Measurements from ENCODE around the gene METRN.

DNA sequence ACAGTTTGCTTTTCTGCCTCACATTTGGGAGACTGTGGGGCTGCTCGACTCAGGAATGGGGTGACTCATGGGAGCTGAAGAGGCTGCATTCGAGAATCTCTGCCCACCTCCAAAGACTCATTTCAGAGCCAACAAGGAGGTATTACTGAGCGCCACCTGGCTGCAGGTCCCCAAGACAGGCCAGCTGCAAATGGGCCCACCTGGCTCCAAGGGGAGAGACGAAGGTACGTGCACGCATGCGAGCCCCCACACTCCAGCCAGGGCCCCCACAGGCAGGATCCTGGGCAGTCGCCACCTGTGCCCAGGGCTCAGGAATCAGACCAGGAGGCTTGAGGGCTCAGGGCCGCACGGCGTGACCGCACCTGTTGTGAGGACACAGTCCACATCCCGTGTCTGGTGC, 18.0 kb downstream of the METRN start:
- TF ChIP-seq CTCF (IDR thresholded peaks at IDR 0.05) (no peak), ZFX (IDR thresholded peaks at IDR 0.05; ENCODE audit: borderline replicate concordance) (no peak)

All from 22Rv1 (cell line).